Effector CD4-positive, alpha-beta T cell (primary cell): ENCODE results near the gene CAB39L.
"Not testable (repeated sequence)": the region's sequence is repeated elsewhere in the genome, so short reads cannot be mapped to it uniquely, and the experiment has no call there.

ENCODE experiments used
- DNase-seq: peaks from one replicate; pipeline ENCODE4 v3.0.0-alpha.2; 2020

CAB39L gene

GRCh38 chr13:49305792-49306425, 138.0 kb downstream of the CAB39L start:
- DNase-seq = no peak

- no peak for DNase-seq
Observed at GRCh38 chr13:49304763-49305700, 138.8 kb downstream of the CAB39L start.

GRCh38 chr13:49304356-49304755, 139.5 kb downstream of the CAB39L start:
- DNase-seq = no peak

GRCh38 chr13:49303533-49304252, 140.2 kb downstream of the CAB39L start:
- DNase-seq = no peak

GRCh38 chr13:49302817-49303216, 141.0 kb downstream of the CAB39L start:
- no peak for DNase-seq

- DNase-seq = no peak
Observed at GRCh38 chr13:49302222-49302621, 141.6 kb downstream of the CAB39L start.

- peak; percentile 42 for DNase-seq
Observed at GRCh38 chr13:49300739-49301589, 142.9 kb downstream of the CAB39L start.

- DNase-seq = no peak
Observed at GRCh38 chr13:49300276-49300675, 143.6 kb downstream of the CAB39L start.

- DNase-seq = no peak
Observed at GRCh38 chr13:49298903-49299605, 144.8 kb downstream of the CAB39L start.

- no peak for DNase-seq
Observed at GRCh38 chr13:49298416-49298815, 145.4 kb downstream of the CAB39L start.

- DNase-seq = no peak
Observed at GRCh38 chr13:49297338-49297737, 146.5 kb downstream of the CAB39L start.

GRCh38 chr13:49296659-49297058, 147.2 kb downstream of the CAB39L start:
- DNase-seq = no peak

- no peak for DNase-seq
Observed at GRCh38 chr13:49295244-49295643, 148.6 kb downstream of the CAB39L start.

- DNase-seq = not testable (repeated sequence)
Observed at GRCh38 chr13:49294723-49295122, 149.1 kb downstream of the CAB39L start.

GRCh38 chr13:49292742-49293486, 150.9 kb downstream of the CAB39L start:
- no peak for DNase-seq

- DNase-seq = no peak
Observed at GRCh38 chr13:49288458-49288857, 155.4 kb downstream of the CAB39L start.

GRCh38 chr13:49287995-49288394, 155.9 kb downstream of the CAB39L start:
- no peak for DNase-seq

GRCh38 chr13:49279885-49280284, 164.0 kb downstream of the CAB39L start:
- no peak for DNase-seq

GRCh38 chr13:49279112-49279511, 164.8 kb downstream of the CAB39L start:
- no peak for DNase-seq

- no peak for DNase-seq
Observed at GRCh38 chr13:49278211-49278610, 165.7 kb downstream of the CAB39L start.

- no peak for DNase-seq
Observed at GRCh38 chr13:49272296-49272695, 171.6 kb downstream of the CAB39L start.
